ENCODE measurements around the gene DAZAP1.

The DAZAP1 gene

GRCh38 chr19:1431759-1432506 is 24.5 kb downstream of the DAZAP1 start:
- TF ChIP-seq ESRRG (CRISPR knock-in tag; IDR thresholded peaks at IDR 0.05) (no peak), ARNTL (CRISPR knock-in tag; IDR thresholded peaks at IDR 0.05; ENCODE audit: borderline replicate concordance, low read depth) (no peak), TSHZ2 (CRISPR knock-in tag; IDR thresholded peaks at IDR 0.05) (no peak), TCF4 (CRISPR knock-in tag; IDR thresholded peaks at IDR 0.05; ENCODE audit: borderline replicate concordance) (no peak), CREB5 (CRISPR knock-in tag; IDR thresholded peaks at IDR 0.05; ENCODE audit: low read depth) (no peak), GLIS3 (CRISPR knock-in tag; IDR thresholded peaks at IDR 0.05) (no peak), RARB (CRISPR knock-in tag; IDR thresholded peaks at IDR 0.05) (no peak), OSR1 (CRISPR knock-in tag; IDR thresholded peaks at IDR 0.05) (no peak), BACH2 (CRISPR knock-in tag; IDR thresholded peaks at IDR 0.05; ENCODE audit: borderline replicate concordance) (no peak), PPARA (CRISPR knock-in tag; IDR thresholded peaks at IDR 0.05; ENCODE audit: borderline replicate concordance) (no peak), ZFP3 (CRISPR knock-in tag; IDR thresholded peaks at IDR 0.05) (no peak), ZNF565 (CRISPR knock-in tag; conservative IDR thresholded peaks at IDR 0.05; ENCODE audit: low read depth) (no peak), ZC3H10 (CRISPR knock-in tag; IDR thresholded peaks at IDR 0.05) (no peak), POU6F1 (CRISPR knock-in tag; IDR thresholded peaks at IDR 0.05; ENCODE audit: borderline replicate concordance, low read depth) (no peak), ISL1 (CRISPR knock-in tag; IDR thresholded peaks at IDR 0.05) (no peak), ZFP30 (CRISPR knock-in tag; IDR thresholded peaks at IDR 0.05) (no peak)
- no peak for ATAC-seq

GRCh38 chr19:1432507-1432887 is 25.1 kb downstream of the DAZAP1 start:
- TF ChIP-seq CREB5 (CRISPR knock-in tag; IDR thresholded peaks at IDR 0.05; ENCODE audit: low read depth) (no peak), ZFP30 (CRISPR knock-in tag; IDR thresholded peaks at IDR 0.05) (no peak), ZNF8 (CRISPR knock-in tag; IDR thresholded peaks at IDR 0.05) (no peak), SNAI2 (CRISPR knock-in tag; IDR thresholded peaks at IDR 0.05) (no peak), ZC3H10 (CRISPR knock-in tag; IDR thresholded peaks at IDR 0.05) (no peak), BACH2 (CRISPR knock-in tag; IDR thresholded peaks at IDR 0.05; ENCODE audit: borderline replicate concordance) (no peak), ZFP3 (CRISPR knock-in tag; IDR thresholded peaks at IDR 0.05) (no peak), TOX (CRISPR knock-in tag; IDR thresholded peaks at IDR 0.05; ENCODE audit: borderline replicate concordance) (no peak), CSDC2 (CRISPR knock-in tag; IDR thresholded peaks at IDR 0.05) (no peak), OSR1 (CRISPR knock-in tag; IDR thresholded peaks at IDR 0.05) (no peak), POU6F1 (CRISPR knock-in tag; IDR thresholded peaks at IDR 0.05; ENCODE audit: borderline replicate concordance, low read depth) (no peak), ZNF70 (CRISPR knock-in tag; IDR thresholded peaks at IDR 0.05) (no peak), TSHZ2 (CRISPR knock-in tag; IDR thresholded peaks at IDR 0.05) (no peak)
- ATAC-seq: no peak
